Measurements from ENCODE around the gene C22orf15. TPM values are rescaled to one million over a fixed set of nuclear protein-coding genes. Genes with fewer than 3 reads are reported as not detected.

Gene C22orf15
- total and polyA plus RNA-seq, 2 of the 8 experiments (the other 6 are each of a cell fraction or from before 2014, with no cell fraction given), result 4.2 to 4.9 TPM

DNA sequence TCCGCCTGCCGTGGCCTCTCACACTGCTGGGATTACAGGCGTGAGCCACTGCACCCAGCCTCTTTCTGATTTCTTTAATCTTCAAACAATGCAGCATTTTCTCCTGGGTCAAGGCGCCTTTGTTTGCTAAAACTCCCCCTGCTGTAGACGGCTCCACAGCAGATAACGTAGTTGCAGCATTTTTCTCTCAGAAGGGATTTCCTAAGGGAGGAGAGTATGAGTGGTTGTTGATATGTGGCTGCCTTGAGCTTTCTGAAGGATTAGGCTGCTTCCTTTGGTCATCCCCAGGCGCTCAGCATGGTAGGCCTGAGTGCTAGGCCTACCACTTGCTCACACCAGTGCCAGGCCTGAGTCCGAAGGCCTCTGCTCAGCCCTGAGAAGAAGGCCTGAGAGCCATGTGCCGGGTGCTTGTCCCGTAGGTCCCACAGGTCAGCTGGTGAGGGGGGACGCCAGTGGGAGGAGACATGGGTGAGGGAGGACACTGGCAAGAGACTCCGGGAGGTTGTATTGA lies 42.0 kb downstream of the C22orf15 start (continued):
- TF ChIP-seq CHD7 (IDR thresholded peaks at IDR 0.05; ENCODE audit: insufficient replicate concordance, low read length) (no peak), RFX5 (IDR thresholded peaks at IDR 0.05; ENCODE audit: borderline replicate concordance, low read depth, low read length) (no peak), YY1 (IDR thresholded peaks at IDR 0.05; ENCODE audit: low read depth, low read length) (no peak), BRCA1 (IDR thresholded peaks at IDR 0.05; ENCODE audit: low read depth, low read length) (no peak), RNF2 (IDR thresholded peaks at IDR 0.05; ENCODE audit: borderline replicate concordance, low read depth, low read length, missing control alignments, poor library complexity, severe bottlenecking) (no peak), PHF8 (conservative IDR thresholded peaks at IDR 0.05; ENCODE audit: low read depth, low read length) (no peak), KDM1A (IDR thresholded peaks at IDR 0.05; ENCODE audit: borderline replicate concordance, low read length) (no peak), MAFK (IDR thresholded peaks at IDR 0.05; ENCODE audit: low read depth, low read length) (no peak), POLR2AphosphoS5 (IDR thresholded peaks at IDR 0.05; ENCODE audit: low read depth, low read length) (no peak), GABPA (IDR thresholded peaks at IDR 0.05; ENCODE audit: borderline replicate concordance, insufficient read depth, low read length) (no peak), JUND (IDR thresholded peaks at IDR 0.05; ENCODE audit: low read length) (no peak), BCL11A (IDR thresholded peaks at IDR 0.05; ENCODE audit: low read depth in 2 of 2, low read length in 2 of 2) (no peak)

All from H1 (cell line).